DMS 273 (cell line): ENCODE results near the gene SPACDR.

ENCODE experiments used
- DNase-seq: peaks from one replicate; lab custom pipeline; 2025; ENCODE audit not compliant: unreplicated experiment; lab: John Stamatoyannopoulos, UW

The SPACDR gene

DNA sequence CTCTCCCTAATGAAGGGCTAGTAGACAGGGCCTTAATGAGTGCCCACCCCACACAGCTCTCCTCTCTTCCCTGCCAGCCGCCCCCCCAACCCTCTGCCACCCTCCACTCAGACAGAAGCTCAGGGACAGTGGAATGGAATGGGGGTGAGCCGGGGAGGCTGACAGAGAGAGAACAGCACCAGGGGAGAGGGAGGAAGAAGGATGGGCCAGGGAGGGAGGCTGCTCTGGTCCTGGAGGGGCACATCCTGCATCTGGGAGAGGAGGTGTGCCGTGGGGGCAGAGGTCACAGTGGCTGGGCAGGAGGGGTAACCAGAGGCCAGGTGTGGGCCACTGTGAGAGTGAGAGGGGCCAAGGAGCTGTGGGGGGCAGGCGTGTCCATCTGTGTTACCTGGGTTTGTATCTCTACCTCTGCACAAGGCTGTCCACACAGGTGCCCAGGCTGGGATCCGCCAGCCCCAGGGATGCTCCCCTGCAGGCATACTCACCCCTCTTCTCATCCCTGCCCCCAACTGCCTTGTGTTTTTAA, 22.1 kb upstream of the SPACDR start:
- DNase-seq: no peak

DNA sequence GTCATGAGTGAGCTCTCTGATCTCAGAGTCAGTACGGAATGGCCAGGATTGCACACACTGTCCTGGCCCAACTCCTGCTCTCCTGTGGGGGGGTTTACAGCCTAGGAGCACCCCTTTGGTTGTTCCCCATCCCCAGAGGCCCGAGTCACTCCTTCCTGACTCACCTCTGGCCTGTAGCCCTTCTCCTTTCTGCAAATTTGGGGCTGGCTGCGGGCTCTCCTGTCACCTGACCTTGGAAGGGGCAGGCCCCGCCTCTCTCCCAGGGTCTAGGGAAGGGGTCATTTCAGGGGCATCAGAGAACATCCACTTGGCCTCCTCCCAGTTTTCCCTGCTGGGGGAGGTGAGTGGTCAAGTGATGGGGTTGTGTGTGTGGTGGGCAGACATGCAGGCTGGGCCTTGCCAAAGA, 21.4 kb upstream of the SPACDR start:
- no peak for DNase-seq

GRCh38 chr7:100484673-100485045, 20.6 kb upstream of the SPACDR start:
- no peak for DNase-seq

- peak; percentile 81 for DNase-seq
Observed at GRCh38 chr7:100483722-100484672, 19.9 kb upstream of the SPACDR start, which contains the start of gene NYAP1. Gene NYAP1, plus strand, starts transcription at chr7:100483927. Its CDS starts 1,385 bp downstream, at chr7:100485312.

DNA sequence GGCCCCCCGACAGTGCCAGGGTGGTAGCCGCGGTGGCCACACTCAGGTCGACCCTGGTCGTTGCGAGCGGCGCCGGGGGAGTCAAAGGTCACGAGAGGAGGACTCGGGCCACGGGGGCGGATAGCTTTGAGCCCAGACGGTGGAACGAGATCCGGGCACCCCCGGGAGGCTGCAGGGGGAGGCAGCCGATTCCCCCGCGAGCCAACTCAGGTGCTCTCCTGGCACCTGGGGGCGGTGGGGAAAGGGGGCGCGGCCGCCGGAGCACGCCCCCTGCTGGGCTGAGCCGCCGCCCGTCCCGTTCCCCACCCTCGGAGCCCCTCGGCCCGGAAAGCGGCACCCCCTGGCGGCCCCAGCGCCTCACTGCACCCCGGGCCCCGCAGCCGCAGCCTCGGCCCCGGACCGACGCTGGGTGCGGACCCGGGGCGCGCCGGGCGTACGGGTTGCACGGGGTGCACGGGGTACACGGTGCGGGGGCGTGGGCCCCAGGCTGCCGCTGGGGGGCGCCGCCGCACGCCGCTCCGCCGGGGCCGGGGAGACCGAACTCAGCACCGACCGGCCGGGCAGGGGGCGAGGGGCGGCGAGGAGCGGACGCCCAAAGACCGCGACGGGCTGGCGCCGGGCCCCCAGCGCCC, 19.1 kb upstream of the SPACDR start:
- DNase-seq: peak; percentile 89

DNA sequence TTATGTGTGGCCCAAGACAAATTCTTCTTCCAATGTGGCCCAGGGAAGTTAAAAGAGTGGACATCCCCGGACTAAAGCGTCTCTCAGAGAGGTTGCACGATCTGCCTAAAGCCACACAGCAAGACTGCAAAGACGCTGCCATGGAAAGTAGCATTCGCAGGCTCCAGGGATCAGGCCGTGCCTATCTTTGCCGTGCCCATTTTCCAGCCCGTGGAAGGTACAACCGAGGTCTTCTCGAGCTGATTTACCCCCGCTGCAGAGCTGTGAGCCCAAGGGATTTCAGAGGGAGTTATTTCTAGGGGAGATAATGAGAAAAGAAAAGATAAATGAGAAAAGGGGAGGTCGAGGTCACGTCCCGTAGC, 18.6 kb upstream of the SPACDR start:
- DNase-seq: no peak

- DNase-seq: no peak
Observed at GRCh38 chr7:100481466-100481865, 17.4 kb upstream of the SPACDR start.

- peak; percentile 97 for DNase-seq
Observed at GRCh38 chr7:100478958-100479660, 15.0 kb upstream of the SPACDR start, which contains the start of gene TSC22D4. Gene TSC22D4, minus strand, starts transcription at chr7:100479214. Its CDS starts 1,176 bp downstream, at chr7:100478038.

DNA sequence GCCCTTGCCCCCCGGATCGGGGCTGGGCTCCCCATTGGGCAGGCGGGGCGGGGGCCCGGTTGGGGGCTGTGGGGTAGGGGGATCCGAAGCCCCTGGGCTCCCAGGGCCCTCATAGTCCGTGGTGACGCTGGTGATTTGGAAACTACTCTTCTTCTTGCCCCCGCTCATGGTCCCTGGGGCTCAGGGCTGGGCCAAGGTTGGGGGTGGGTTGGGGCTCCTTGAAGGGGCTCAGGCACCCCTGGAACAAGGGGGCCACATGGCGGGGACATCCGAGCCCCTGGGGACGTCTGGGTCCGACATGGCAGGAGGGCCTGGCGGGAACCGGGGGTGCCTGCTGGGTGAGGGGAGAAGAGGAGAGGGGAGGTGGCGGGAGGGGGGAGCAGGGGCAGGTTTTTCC, 13.8 kb upstream of the SPACDR start:
- no peak for DNase-seq

- no peak for DNase-seq
Observed at GRCh38 chr7:100476903-100477870, 13.1 kb upstream of the SPACDR start.

GRCh38 chr7:100476101-100476780, 12.2 kb upstream of the SPACDR start:
- DNase-seq: no peak

DNA sequence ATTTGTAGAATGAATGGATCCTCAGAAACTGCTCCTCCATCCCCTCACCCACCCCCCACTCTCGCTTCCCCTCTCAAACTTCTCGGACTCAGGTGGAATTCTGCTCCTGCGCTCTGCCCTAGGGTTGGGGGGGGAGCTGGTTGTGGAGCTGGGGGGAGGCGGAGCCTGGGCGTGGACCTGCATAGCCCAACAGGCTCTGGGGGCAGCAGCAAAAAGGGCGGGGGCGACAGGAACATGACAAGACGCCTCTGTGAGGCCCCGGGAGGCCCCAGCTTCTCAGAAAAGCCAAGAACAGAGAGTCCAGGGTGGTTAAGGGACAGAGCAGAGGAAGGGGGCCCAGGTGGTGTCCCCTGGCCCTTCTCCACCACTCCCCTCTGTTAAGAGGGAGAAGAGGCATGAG, 11.5 kb upstream of the SPACDR start:
- DNase-seq: no peak

DNA sequence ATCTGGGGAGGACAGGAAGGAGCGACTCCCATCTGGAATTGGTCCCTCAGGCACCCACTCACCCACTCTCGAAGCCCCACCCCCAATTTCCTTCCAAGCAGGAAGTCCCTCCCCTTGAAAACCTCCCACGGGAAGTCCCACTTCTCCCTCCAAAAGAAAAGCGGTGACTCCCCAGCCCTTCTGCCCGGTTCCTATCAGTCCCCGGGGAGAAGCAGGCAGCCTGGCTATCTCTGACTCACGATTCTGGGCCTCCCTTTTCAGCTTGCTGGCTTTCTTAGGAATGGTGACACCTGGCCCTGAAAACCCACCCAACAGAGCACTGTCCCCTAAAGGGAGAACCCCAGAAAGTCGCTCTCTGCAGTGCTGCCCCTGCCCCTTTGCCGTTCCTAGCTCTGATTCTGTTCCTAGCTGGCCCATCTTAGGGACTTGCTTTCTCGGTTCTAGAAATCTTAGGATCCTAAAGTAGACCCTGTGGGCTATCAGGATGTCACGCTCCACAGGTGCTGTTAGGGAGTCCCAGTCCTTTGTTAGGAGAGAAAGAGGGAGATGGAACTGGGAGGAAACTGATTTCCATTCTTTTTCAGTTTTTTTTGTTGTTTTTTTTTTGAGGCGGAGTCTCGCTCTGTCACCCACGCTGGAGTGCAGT, 8.9 kb upstream of the SPACDR start:
- peak; percentile 48 for DNase-seq

- DNase-seq: no peak
Observed at GRCh38 chr7:100472121-100472851, 8.2 kb upstream of the SPACDR start.

DNA sequence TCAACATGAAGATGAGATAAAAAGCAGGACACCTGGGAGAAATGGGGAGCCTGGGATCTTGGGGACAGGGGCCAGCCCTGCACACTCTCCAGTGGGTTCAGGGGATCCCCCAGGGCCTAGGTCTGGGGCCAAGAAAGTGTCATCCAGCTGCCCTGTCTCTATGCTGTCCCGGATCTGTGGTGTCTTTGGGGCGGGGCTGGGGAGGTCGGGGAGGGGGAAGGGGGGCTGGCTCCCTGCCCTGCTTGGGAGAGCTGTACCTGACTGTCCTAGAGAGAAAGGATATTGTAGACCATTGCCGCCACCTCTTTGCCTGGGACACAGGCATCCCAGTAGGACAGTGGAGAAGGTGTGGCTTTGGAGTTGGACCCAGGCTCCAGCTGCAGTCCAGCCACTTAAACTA, 7.0 kb upstream of the SPACDR start:
- no peak for DNase-seq

DNA sequence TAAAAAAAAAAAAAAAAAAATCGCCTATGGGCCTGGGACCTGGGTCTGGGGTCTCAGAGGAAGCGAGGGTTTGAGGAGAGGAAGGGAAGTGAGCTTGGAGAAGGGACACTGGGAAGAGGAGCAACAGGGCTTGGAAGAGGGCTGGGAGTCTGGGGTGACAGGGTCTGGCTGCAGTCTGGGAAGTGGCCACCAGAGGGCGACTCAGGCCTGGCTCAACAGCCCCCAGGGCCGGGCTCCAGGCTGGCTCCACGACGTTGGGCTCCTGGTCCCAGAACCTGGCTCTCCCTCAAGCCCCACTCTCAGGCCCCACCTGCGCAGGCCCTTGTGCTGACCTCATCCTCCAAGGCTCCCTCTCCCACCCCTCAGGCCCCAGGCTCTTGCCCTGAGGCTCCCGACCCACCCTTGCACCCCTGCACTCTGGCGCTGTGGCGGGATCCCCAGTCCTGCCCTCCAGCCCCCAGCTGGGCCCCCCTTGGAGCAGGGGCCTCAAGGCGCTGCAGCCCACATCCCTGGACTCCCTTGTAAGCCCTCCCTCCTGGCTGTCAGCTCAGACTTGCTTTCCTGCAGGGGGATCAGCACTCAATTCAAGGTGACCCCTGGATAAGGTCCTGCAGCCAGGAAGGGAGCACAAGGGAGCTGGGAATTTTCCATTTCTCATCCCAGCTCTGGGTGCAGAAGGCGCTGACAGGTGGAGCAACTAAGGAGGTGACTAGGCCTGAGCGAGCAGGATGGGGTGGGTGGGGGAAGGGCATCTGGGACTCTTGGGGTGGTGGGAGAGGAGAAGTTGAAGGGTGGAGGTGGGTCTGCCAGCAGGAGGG, 5.4 kb upstream of the SPACDR start:
- peak; percentile 93 for DNase-seq

GRCh38 chr7:100467638-100468373, 3.7 kb upstream of the SPACDR start:
- DNase-seq: no peak
